WI38 (cell line): ENCODE results near the gene DCLK1.

Experiments used
- H3K4me3 ChIP-seq: 2 replicates; pipeline ENCODE4 v1.5.1; 2011; ENCODE audit warnings: low read depth, mild to moderate bottlenecking, control low read depth, low read length
- TF ChIP-seq, protein P1 (sequence below): IDR thresholded peaks from 2 replicates; pipeline ENCODE4 v1.5.1; 2012; ENCODE audit warnings: low read depth, mild to moderate bottlenecking, control low read depth, low read length

DCLK1 gene

DNA sequence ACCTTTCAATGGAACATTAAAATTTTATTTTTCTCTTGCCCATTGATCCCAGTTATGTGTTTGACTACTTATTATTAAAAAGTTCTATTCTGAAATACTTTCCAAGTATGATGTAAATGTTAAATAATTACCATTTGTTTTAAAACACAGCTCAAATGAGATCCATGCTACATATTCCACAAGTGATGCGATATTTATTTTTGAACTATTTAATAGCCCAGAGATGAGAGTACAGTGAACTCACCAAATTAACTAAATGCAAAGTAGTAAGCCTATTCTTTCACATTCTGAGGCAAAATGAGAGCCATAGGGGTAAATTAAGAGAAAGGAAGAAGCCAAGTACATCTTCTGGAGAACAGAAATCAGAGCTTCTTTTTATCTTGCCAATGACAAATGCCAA is 1.2 kb upstream of the DCLK1 start:
- no peak overlapping the region for H3K4me3 ChIP-seq
- TF ChIP-seq, protein P1, sequence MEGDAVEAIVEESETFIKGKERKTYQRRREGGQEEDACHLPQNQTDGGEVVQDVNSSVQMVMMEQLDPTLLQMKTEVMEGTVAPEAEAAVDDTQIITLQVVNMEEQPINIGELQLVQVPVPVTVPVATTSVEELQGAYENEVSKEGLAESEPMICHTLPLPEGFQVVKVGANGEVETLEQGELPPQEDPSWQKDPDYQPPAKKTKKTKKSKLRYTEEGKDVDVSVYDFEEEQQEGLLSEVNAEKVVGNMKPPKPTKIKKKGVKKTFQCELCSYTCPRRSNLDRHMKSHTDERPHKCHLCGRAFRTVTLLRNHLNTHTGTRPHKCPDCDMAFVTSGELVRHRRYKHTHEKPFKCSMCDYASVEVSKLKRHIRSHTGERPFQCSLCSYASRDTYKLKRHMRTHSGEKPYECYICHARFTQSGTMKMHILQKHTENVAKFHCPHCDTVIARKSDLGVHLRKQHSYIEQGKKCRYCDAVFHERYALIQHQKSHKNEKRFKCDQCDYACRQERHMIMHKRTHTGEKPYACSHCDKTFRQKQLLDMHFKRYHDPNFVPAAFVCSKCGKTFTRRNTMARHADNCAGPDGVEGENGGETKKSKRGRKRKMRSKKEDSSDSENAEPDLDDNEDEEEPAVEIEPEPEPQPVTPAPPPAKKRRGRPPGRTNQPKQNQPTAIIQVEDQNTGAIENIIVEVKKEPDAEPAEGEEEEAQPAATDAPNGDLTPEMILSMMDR, result no peak

DNA sequence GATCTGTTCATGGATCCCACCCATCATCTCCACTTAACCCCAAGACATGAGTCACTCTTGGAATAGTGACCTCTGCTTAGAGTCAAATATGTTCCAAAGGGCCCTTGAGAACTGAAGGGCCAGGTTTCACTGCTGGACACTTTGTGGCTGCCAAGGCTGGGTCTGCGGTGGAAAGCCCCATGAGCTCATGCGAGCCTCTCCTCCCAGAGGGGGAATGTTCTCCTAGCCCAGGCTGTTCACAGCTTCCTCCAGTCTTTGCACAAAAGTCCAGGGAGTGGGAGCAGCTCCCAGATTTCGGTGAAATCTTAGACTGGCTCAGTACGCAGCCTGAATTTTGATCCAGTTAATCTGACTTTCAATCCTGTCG is 732 bp upstream of the DCLK1 start:
- no peak overlapping the region for H3K4me3 ChIP-seq
- TF ChIP-seq, protein P1, result no peak

DNA sequence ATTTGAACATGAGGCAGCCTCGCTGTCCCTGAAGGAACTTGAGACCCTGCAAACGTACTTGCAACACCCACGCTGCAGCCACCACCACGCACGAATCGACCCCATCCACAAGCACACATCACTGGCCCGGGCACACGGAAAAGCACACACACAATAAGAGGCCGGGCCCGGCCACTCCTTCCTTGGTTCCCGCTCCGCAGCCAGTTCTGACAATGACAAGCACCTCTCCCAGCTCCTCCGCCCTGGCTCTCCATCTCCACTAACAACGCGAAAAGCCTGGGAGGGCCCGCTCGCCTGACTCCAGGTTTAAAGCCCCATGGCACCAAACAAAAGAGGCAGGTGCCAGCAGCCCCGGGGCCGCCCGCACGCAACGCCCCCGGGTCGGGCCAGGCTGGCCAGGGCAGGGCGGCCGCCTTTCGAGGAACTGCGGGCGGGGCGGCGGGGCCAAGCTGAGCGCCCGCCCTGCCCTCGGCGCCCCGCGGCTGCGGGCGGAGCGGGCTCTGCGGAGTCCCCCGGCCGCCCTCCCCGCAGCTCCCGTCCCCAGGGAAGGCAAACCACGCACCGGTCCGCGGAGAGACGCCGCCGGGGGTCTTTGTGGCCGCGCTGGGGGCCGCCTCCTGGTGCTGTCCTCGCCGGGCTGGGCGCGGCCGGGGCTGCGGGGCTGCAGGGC is 495 bp downstream of the DCLK1 start:
- TF ChIP-seq, protein P1, result no peak
- no peak overlapping the region for H3K4me3 ChIP-seq

DNA sequence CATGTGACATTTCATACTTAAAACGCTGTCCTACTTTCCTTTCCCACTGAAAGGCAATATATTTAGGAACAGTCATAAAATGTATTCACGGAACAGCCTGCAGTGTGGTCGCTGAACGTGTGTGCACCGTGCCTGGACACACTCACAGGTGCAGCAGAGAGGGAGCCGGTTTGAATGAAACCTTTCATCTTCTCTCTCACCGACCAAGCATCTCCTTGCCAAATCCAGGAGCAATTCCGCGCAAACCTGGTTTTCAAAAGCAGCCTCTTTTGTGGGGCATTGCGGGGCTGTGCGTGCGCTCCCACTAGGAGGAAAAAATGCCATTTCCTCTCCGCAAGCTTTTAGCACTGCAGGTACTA is 1.0 kb downstream of the DCLK1 start:
- TF ChIP-seq, protein P1, result no peak
- H3K4me3 ChIP-seq, result no peak overlapping the region

DNA sequence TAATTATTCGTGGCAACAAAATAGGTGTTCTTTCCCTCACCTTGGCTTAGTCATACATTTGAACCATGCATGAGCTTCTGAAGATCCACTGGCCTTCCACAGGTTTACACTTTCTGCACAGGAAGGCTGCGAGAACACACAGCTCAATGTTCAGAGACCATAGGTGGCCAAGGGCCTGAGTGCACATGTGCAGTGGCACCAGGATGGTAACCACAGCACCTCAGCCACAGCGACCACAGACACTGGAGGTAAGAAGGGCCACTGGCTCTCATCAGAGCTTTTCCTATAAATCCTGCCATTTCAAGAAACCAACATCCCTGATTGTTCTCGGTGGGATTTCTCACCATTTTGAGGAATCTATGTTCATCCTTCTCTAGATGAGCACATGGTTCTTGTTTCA is 1.6 kb downstream of the DCLK1 start:
- H3K4me3 ChIP-seq, result no peak overlapping the region
- TF ChIP-seq, protein P1, result no peak

DNA sequence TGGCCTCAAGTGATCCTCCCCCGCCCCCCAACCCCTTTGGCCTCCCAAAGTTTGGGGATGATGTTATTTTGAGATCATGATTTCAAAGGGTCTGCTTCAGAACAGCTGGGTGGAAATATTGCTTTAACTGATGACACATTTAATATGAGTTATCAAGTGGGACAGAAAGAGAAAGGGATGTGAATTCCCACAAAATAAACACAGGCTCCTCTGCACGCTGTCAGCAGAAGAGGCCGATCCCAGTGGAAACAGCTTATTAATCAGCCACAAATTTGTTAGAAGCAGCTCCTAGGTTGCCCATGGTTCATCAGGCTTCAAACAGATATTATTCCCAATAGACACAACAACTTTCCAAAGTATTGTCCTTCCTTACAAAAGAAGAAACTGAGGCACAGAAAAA is 4.7 kb downstream of the DCLK1 start:
- TF ChIP-seq, protein P1, result no peak
- no peak overlapping the region for H3K4me3 ChIP-seq

DNA sequence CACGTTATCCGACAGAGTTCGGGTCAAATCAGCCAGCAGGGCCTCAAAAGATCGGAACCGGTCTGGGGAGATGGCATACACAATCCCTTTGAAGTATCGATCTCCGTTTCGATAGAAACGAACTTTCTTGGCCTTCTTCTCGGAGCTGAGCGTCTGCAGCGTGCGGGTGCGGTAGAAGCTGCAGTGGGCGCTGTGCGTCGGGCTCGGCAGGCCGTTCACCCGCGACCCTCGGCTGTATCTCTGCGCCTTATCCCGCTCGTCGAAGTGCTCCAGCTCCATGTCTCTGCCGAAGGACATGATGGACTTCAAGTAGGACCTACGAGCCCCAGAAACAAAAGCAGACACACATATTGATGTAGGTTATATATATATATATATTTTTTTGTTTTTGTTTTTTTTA is 5.3 kb downstream of the DCLK1 start:
- TF ChIP-seq, protein P1, result no peak
- no peak overlapping the region for H3K4me3 ChIP-seq
